NCI-H345 (cell line): ENCODE results near the gene HMGCS2.
"Not testable (repeated sequence)": the region's sequence is repeated elsewhere in the genome, so short reads cannot be mapped to it uniquely, and the experiment has no call there.

ENCODE experiments used
- DNase-seq: peaks from one replicate; lab custom pipeline; 2025; lab: John Stamatoyannopoulos, UW

Gene HMGCS2

DNA sequence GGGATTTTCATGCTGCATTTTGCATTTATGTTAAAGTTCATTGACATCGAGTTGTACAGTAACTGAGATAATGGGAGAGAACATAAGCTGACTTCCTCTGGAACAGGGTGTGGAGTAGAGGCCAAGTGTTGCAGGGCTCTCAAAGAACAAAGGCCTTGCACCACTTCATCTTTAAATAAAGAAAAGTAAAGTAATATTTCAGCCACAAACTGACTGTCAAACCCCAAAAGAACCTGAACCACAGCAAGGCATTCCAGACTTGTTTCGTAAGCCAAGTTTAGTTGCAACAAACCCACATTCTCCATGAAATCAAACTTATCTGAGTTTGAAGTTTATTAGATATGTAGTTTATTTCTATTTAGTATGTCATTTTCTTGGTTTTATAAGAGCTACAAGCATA is 19.1 kb upstream of the HMGCS2 start:
- DNase-seq = no peak

DNA sequence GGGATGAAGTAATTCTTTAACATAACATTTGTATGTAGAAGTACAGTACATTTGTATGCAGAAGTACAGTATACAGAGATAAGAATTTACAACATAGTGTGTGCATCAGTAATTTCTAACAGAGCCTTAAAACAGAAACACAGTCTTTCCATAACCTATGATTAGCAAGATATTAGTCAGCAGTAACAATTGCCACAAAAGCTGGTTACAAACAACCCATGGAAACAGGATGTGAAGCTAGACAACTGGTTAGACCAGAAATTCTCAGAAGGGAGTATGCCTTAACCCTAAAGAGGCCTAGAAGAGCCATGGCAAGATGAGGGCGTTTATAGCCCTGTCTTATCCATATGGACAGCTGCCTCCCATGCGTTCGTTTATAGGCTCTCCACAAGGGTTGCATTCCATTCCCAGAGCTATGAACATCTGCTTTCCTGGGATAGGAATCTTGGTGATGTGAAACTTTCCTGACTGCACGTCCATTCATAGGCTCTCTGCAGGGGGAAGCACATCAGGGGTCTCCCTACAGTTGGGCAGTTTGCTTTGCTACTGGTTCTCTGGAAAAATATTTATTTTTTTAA is 17.9 kb upstream of the HMGCS2 start:
- not testable (repeated sequence) for DNase-seq

DNA sequence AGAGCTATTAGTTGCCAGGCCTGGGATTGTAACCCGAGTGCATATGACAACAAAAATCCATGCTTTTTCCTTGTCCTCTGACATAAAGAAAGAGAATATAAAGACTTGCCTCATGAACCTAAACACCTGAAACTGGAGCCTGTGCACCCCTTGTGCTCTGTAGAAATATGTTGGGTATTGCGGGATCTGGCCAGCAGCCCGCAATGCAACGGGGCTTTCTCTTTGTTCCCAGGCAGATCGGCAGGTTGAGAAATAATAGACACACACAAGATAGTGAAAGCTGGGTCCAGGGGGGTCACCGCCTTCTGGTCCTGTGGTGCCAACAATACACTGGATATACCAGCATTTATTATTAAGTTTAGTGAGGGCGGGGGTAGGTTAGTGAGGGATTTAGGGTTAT is 17.3 kb upstream of the HMGCS2 start:
- DNase-seq = not testable (repeated sequence)

DNA sequence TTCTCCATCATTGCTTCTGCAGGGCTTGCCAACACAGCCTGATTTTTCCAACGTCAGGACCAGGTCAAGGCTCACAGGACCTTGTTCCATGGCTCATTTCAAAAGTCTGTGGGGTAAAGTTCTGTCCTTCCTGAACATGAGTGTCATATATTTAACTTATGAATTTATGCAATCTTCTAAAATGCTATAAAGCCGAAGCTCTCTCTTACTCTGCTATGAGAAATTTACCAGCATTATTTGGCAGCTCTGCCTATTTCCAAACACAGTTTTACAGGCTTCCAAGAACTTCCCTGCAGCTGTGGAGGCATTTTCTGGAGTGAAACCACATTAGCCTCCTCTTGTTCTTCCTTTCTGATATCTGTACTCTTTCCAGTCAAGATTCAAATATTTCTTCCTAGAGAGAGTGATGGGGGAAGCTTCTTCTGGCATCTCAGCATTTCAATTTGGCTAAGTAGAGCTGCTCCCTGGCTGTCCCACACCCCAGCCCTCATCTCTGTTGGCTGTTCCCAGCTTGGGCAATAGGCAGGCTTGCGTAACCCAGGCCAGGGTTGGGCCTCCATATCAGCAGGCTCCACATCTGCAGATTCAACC is 15.6 kb upstream of the HMGCS2 start:
- DNase-seq = no peak

DNA sequence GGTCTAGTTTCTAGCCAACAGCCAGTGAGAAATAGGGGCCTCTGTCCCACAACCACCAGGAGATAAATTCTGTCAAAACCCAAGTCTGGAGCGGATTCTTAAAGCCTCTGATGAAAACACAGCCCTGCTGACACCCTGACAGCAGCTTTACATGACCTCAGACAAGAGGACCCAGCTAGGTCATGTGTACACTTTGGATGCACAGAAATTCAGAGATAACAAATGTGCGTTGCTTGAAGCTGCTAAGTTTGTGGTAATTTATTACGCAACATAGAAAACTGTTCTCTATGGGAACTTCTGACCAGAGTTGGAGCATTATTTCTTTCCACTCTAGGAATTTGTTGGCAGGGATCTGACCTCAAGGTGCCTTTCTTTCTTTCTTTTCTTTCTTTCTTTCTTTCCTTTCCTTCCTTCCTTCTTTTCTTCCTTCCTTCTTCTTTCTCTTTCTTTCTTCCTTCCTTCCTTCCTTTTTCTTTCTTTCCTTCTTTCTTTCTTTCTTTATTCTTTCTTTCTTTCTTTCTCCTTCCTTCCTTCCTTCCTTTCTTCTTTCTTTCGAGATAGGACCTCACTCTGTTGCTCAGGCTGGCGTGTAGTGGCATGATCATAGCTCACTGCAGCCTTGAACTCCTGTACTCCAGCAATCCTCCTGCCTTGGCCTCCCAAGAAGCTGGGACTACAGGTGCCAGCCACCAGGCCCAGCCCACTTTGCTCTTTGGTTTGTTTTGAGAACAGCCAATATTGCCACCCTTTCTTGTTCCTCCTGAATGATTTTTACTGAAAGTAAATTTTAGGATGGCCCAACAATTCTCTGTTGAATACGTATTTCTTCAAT is 14.9 kb upstream of the HMGCS2 start:
- no peak for DNase-seq

DNA sequence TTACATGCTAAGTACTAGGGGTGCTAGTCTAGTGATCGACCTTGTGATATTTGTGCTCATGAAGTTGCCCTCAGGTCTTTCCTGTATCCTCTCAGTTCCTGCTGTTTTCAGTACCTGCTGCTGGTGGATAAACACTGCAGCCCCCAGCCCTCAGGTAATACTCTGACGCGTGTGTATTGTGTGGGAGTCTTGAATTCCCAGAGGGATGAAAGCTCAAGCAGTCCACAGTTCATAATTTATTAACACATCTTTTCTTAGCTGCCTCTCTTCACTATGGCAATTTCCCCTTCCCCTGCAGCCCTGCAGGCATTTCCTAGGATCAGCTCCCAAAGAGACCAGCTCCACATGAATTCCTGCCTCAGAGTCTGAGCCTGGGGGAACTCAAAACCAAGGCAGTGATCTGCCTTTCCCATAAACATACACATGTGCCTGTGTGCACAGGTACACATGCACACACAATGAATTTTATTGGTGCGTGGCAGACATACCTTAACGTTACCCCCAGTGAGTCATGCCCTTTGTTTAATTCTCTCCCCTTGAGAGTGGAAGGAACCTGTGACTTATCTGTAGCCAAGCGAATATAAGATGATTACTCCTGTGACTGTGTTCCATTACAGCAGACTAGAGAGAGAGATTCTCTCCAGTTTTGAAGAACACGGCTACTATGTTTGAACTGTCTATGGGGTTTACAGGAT is 14.1 kb upstream of the HMGCS2 start:
- peak; percentile 61 for DNase-seq

DNA sequence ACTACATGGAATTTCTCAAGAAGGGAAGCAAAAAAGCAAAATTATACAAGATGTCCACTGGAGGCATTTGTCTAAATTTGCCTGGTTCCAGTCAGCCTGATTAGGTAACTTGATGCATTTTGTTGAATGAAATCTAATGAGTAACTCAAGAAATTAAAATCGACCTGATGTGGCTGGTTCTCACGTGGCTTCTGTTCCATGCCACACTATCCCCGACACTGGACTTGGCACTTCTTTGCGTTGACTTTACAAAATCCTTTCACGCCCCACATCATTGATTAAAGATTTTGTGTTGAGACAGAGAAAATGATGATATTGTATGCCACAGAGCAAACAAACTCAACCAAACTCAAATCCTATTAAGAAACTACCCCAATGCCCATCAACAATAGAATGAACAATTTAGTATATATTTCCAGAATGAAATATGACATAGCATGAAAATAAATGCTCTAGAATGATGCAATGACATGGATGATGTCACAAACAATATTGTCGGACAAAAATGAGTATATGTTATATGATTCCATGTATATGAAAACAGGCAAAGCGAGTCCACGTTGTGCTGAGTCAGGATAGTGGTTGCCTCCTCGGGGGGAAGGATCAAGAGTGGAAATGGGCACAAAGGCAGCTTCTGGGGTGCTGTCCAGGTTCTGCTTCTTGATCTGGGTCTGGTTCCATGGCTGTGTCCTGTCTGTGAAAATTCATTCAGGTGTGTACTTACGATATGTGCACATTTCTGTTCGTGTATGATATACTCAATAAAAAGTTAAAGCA is 12.9 kb upstream of the HMGCS2 start:
- DNase-seq = no peak

DNA sequence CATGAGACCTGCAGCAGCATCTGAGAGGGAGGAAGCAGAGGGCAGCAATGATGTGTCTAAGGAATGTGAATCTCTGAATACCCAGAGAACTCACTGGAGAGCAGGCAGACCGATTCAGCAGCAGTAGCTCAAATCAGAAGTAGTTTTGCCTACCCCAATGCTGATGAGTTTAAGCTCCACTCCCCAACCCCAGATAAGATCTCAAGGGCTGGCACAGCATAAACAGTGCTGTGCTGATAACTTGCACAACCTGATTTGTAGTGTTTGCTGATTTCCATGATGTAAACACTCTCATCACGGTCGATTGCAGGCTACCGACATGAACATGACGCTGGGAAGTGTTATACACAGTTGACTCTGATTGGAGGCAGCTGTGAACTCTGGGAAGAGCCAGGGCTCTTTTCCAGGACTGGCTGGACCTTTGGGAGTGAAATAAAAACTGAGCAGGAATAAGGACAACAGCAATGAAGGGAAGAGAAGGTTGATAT is 11.2 kb upstream of the HMGCS2 start:
- peak; percentile 97 for DNase-seq

DNA sequence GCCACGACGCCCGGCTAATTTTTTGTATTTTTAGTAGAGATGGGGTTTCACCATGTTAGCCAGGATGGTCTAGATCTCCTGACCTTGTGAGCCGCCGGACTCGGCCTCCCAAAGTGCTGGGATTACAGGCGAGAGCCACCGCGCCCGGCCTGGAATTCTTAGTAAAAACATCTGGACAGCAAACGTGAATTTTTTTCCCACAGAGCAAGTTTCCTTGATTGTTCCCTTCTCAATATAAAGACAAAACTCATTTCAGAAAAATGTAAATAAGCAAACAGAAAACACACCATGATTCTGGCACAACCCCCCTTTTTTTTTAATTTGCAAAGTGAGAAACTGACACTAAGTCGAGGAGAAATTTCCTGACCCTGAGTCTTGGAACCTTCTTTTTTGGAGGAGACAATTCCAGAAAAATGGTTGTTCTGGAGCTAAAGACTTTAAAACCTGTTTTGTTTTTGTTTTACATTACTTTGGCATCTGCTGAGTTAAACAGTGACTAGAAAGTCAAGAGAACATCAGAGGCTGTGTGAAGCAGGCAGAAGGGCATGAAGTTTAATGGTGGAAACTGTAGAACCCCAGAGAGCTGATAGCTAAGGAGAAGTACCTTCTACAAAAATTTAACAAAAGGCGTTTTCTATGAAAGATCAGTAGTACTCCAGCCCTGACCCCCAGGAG is 10.3 kb upstream of the HMGCS2 start:
- DNase-seq = no peak

DNA sequence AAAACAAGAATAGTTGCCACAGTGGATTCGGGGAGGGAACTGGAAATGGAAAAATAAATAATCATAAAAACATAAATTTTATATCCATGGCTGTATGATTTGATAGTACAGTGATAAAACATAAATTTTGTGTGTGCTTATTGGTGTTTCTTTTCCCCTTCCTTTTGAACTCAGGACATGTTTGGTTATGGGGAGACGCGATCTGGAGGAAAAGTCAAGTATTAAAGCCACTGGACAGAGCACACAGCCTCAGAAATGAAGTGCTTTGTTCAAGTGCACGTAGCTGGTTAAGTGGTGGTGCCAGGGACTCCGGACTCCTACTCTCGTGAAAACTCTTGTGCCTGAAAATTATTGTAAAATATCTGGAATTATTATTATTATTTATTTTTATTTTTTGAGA is 9.7 kb upstream of the HMGCS2 start:
- DNase-seq = no peak

DNA sequence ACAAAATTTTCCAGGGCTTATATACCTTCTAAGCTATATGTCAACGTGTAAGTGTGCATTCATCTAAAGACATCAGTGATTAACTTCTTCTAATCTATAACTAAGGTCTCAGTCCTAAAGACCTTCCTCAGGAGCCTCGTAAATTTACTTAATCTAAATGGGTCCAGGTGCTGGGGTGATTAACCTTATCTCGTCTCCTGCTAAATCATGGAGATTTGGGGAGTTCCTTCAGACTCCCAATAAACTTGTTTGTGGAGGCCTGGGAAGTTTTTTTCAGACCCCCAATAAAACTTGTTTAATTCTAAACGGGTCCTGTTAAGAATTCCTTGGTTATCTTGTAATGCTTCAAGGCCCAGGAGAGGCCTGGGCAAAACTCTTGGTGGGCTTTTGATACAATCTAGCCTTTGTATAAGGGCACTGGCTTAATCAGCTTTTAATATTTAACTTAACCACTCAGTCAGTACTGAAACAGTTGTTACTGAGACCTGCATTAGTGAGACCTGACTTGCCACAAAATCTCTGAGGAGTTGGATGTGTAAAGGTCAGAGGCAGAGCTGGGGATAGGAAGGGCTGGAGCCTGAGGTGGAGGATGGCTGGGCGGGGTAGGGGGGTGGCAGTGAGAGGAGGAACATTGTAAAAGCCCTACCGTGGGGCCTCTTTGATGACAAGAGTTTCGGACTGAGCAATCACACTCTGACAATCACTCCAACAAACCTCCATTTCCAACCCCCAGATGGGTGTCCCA is 6.2 kb upstream of the HMGCS2 start:
- no peak for DNase-seq

DNA sequence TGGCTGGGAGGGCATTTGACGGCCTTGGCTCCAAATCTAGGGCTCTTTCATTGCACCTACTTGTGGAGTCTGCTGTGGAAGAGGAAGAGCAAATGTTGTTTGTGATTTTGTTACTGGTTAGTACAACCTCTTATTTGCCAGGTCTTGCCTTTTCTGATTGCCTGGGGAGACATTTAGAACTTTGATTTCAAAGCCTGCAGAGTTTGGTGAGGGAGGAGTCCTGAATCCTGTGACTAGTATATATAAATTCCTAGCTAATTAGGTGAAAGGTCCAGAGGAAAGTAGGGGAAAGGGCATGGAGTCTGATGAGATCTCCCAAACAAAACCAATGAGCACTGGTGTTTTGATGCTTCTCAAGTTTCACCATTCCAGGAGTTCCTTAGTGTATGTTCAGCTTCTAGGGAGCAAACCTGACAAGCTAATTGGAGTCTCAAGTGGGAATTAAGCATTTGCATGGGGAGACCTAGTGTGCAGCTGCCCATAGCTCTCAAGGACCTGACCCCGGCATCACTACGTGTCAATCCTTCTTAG is 5.1 kb upstream of the HMGCS2 start:
- no peak for DNase-seq

DNA sequence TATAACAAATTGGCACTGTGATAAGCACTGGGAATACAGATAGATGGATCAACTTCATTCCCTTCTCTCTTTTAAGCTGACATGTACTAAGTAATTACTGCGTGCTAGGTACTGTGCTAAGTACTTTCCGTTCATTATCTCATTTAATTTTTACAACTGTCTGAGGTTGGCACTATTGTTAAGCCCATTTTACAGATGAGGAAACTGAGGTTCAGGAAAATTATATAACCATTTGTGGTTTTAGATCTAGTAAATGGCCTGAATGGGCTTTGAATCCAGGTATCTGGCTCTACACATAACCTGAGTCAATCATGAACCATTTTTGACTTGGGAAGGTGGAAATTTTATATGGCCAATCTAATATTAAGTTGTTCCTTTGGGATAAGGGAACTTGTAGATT is 3.6 kb upstream of the HMGCS2 start:
- DNase-seq = no peak

DNA sequence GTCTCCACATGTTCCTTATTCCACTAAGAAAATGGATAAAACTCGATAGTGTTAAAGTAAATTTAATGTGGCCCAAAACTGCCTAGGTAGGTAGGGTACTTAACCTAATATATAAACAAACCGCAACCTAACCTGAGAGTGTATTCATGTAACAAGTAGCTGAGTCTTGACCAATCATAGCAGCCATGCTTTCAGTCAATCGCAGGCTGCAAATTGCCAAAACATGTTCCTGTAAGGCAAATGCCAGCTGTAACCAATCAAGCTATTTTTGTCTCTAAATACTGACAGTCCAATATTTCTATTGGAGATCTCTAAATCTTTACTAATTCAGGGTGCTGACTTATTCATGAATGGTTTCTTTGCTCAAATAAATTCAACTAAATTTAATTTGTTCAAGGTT is 3.1 kb upstream of the HMGCS2 start:
- DNase-seq = no peak

DNA sequence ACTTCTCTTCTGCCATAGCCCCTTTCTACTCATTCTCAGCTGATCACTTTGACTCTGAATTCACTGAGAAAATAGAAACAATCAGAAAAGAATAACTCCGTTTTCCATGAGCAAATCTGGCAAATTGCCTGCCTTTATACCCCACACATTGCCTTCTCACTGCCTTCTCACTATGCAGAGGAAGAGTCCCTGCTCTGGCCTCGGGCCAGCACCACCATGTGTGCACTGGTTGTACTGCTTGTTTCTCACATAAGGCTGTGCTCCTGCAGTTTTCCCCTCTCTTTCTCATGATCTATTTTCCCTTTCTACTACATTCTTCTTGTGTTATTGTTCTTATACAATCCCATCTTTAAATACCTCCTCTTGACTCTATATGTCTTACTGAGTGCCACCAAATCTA is 2.3 kb upstream of the HMGCS2 start:
- peak; percentile 25 for DNase-seq

DNA sequence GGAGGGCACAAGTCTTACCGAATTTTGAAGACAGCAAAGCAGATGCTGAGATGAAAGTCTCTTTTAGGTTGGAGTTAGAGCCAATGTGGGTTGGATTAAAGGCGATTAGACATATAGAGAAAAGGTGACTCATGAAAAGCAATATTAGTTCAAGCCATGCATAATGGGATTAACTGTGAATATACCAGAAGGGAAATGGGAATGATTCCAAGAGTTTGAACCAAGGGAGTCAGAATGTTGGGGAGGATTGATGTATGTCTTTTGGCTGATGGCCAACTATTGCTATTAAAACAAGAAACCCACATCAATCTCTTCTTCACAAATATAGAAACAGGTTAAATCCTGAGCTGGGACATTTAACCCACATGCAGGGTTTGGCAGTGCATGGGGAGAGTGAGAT is 1.2 kb downstream of the HMGCS2 start:
- DNase-seq = peak; percentile 39

DNA sequence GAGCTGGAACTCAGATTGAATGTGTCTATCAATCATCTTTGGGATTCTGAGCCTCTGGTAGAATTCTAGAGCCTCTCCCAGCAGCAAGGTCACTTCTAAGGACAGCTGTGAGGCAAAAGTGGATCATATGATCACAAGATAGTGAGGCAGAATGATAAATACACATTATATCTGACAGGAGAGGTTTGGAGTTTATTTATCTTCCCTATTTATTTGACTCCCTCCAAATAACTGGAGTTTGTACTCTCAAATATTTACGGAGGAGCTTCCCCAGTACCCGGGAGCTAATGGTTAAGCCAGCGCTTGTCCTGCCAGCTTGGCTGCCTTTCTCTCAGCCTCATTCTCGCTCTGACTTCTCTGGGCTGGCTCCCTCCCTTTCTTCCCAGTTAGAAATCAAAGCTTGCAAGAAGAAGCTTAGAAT is 2.3 kb downstream of the HMGCS2 start:
- DNase-seq = peak; percentile 10

DNA sequence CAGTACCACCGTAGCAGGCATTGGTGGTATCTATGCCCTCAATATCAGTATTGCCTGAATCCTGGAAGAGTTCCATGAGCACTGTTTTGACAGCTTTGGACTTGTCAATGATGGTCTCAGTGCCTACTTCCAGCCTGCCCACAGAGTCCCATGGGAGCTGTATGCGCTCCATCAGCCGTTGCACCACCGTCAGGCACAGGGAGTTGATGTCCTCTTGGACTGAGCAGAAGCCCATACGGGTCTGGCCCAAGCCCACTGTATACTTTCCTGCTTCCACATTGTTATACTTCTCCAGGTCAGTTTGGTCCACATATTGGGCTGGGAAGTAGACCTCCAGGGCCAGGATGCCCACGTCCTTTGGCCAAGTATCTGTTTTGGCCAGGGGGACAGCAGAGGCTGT is 4.5 kb downstream of the HMGCS2 start:
- DNase-seq = no peak

DNA sequence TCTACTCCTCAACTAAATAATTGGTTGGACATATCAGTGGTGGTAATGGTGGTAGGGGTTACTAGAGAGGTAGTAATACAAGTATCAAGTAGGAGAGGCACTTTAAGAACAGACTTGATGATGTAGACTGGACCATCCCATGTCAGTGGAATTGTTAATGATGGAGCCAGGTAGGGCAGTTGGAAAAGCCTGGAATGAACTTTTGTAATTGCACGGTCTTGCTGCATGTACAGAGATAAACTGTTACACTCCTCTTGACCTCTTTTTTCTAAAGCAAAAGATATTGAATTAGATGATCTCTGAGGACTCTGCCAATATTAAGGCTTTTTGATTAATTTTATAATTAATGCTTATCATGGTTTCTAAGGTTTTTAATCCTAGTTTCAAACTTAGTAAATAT is 5.8 kb downstream of the HMGCS2 start:
- no peak for DNase-seq

DNA sequence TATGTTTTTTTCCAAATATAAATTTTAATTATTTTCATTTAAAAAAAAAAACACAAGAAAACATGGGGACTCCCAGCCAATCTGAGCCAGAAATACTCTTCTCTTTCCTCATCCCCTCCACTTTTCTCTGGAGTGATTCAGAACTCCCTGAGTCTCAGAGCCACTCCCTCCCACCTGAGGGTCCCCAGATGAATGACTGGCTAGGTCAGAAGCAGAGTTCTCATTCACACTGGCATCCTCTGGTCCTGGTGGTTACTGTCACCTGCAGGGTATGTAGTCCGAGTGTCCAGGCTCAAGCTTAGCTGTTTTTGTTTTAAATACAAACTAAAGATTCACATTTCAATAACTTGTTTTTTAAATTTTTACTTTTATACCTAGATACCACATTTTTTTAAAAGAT is 6.3 kb downstream of the HMGCS2 start:
- DNase-seq = no peak
